Spleen (tissue), 7 donors: ENCODE data around the gene NFASC.

Experiments
- CTCF ChIP-seq, 11 experiments: fragments of 200-600 bp in 7 of 11; fragments of 450-650 bp in 4 of 11; sonication (generic) in 4 of 11; IDR thresholded peaks in 8 of 11; conservative IDR thresholded peaks in 3 of 11; 1 replicate in 7 of 11; 2 replicates in 4 of 11; pipeline versions ENCODE4 v1.4.0 to v1.8.0; 2016 to 2021; ENCODE audit warnings: antibody characterized with exemption in 11 of 11, inconsistent platforms in 4 of 11, mild to moderate bottlenecking in 1 of 11
- POLR2A ChIP-seq, 3 donors: fragments of 450-650 bp; IDR thresholded peaks; one replicate each; pipeline ENCODE4 v1.5.1; 2017; ENCODE audit warnings: antibody characterized with exemption in 3 of 3, mild to moderate bottlenecking in 1 of 3
- donor health status: DM: no; HTN: no; CAD: no; lungs with moderate emphysema.
- donor health status: DM: no; HTN: no; CAD: no.
- donor health status: DM: no; HTN: no; CAD: no.

DNA sequence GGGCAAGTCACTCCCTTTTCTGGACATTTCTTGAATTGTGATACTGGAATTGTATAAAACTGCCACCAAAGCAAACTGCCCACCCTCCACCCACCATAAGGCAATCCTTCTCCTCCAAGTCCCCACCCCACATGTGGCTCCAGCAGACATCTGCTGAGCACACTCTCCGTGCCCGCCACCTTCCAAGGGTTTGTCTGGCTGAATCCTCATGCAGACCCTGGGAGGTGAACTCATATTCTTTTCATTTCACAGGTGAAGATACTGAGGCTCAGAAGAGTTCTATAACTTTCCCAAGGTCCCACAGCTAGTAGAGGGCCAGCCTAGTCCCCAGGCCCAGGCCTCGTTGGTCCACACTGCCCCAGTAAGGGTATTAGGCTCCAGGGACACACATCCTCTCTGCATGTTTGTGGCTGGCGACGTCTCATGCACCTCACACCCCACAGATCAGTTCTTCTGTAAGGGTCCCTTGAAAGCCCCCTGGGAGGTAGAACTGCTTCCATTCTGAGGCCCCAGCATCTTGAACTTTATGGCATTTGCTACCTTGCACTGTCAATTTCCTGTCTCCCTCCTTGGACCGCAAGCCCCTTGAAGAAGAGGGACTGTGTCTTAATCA, 186.4 kb downstream of the NFASC start:
- TF ChIP-seq POLR2A (IDR thresholded peaks at IDR 0.05) (no peak), CTCF (IDR thresholded peaks at IDR 0.05 in 8 of 11, conservative IDR thresholded peaks at IDR 0.05 in 3 of 11) (no peak)
